HG02588 (cell line): ENCODE data around the gene EARS2.
"Not testable (repeated sequence)": the region's sequence is repeated elsewhere in the genome, so short reads cannot be mapped to it uniquely, and the experiment has no call there.

Experiments
- ATAC-seq: cut with Tn5 transposase; IDR thresholded peaks from one replicate; pipeline ENCODE4 v1.9.1; 2021; ENCODE audit warnings: mild to moderate bottlenecking, moderate library complexity; ENCODE audit not compliant: unreplicated experiment

EARS2 gene

DNA sequence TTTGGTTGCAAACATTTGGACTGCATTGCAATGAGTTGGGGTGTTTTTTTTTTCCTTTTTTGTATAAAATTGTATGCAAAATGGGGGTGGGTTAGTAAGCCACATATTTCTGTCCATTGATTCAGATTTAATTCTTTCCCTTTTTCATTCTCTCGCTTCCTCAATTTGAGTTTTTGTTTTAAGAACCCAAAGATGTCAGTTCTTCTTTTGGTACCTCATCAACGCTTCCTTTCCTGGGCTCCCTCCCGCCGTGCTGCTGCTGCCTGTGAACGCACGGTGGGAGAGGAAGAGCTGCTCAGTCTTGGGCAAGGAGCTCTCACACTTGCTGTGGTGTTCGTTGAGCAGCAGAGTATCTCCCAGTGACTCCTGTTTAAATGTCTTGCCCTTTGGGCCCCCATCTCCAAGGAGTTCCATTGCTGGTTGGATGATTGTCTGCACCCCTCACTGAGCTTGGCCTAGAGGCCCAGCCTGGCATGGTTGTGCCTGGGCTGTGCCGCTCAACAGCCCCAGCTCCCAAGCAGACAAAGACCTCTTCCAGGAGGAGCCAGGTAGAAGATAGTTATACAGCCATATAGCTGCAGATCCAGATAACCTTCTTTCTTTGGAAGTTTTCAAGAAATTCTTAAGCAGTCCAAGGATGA is 14.0 kb upstream of the EARS2 start:
- no peak for ATAC-seq

DNA sequence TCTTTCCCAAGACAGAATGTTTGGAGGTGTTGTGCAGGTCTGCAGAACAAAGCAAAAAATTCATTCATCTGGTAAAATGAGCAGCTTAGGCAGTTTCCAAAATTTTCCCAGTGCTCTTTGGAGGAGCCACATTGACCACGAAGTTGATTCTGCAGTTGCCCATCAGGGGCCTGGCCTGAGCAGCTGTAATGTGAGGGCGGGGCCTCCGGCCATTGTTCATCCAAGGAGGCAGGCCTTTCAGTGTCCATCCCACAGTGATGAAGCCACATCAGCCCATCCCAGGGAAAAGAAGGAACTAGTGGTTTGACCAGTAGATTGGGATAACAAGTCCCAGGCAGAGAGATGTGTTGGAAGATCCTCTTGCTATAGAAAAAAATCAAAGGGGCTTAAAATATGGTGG is 10.5 kb upstream of the EARS2 start:
- no peak for ATAC-seq

DNA sequence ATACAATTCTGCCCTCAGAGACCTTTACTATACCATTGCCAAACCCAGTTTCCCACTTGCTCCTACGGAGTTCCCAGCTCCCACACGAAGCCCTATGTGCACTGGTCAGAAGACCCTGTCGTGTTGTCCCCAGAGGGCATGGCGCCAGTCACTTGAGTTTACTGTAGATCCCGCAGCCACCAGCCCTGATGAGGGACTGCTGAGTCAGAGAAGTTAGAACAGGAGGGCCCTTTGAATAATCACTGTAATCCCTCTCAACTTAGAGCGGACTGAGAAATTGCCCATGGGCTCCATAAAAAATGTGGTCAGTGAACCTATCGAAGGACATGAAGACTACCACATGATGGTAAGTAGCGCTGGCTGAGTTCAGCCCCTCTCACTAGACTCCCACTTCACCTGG is 9.6 kb upstream of the EARS2 start:
- no peak for ATAC-seq

DNA sequence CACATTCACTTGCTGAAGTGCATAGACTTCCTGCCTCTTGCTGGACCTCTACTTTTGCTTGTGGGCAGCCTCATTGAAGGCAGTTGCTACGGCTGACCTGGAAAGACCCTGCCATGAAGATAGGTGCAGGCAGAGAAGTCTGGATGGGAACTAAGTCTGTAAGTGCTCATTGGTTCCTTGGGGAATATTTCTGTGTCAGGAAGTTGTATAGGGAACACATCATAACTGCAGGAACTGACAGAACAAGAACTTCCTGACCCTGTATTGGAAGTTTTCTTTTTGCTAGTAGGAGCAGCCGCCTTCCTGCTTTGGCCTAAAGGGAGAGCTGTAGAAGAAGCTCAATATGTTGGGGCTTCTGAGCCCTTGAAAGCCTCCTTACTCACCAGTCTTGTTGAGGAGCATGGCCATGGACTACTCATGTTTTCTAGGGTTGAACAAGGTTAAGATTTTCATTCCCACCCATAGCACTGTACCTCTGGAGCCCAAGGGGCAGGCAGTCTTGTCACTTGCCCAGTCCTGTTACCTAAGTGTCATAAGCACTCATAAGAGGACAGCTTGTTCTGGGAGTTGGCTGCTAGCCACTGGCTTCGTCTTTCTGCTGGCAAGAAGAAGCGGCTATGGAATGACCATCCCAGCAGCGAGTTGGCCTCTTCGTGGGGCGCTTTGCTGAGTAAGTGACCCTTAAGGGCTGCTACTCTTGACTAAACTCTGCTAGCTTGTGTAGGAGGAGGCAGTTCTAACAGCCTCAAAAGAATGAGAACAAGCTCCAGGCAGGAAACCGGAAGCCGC is 7.6 kb upstream of the EARS2 start:
- no peak for ATAC-seq

DNA sequence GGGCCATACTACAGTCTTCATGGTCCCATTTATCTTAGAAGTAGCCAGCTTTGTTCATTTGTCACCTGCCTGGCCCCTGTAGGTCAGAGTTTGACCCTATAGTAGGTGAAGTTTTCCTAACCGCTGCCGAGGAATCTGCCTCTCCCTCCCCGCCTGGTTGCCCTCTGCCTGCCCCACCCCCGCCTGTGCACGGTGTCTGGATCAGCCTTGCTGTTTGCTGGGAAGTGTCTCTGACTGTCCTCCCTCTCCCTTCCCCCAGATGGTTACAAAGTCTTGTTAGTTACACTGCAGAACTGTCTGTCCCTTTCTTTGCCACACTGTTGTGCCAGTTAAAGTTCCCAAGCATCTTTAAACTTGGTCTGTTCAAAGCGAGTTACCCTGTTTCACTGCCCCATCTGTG is 6.0 kb upstream of the EARS2 start:
- no peak for ATAC-seq

DNA sequence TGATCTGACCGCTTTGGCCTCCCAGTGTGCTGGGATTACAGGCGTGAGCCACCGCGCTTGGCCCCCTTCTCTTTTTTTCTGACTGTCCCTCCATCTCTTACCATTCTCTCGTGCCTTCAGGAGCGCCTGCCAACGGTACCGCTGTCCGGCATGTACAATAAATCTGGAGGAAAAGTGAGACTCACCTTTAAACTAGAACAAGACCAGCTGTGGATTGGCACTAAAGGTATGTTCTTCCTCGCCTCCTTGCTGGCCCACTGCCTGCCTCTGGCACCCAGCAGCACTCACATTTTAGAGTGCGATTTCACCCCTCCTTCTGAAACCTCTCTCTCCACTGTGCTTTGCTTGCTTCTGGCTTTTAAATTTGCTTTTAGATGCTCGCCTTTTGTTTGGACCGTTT is 5.4 kb upstream of the EARS2 start:
- no peak for ATAC-seq

DNA sequence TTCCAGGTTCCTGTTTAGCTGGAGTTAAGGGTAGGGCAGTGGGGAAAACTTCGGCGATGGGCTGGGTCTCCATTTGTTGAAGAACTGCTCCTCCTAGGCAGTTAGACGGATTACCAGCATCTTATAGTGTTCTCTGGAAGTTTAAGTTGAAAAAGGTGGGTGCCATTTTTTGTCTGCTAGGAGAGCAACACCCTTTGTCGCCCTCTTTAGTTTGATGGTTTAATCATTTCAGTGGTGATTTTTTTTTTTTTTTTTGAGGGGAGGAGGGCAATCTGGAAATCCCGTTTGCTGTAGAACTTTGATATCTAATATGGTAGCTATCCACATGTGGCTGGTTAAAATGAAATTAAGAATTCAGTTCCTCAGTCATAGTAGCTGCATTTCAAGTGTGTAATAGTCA is 4.4 kb upstream of the EARS2 start:
- no peak for ATAC-seq

DNA sequence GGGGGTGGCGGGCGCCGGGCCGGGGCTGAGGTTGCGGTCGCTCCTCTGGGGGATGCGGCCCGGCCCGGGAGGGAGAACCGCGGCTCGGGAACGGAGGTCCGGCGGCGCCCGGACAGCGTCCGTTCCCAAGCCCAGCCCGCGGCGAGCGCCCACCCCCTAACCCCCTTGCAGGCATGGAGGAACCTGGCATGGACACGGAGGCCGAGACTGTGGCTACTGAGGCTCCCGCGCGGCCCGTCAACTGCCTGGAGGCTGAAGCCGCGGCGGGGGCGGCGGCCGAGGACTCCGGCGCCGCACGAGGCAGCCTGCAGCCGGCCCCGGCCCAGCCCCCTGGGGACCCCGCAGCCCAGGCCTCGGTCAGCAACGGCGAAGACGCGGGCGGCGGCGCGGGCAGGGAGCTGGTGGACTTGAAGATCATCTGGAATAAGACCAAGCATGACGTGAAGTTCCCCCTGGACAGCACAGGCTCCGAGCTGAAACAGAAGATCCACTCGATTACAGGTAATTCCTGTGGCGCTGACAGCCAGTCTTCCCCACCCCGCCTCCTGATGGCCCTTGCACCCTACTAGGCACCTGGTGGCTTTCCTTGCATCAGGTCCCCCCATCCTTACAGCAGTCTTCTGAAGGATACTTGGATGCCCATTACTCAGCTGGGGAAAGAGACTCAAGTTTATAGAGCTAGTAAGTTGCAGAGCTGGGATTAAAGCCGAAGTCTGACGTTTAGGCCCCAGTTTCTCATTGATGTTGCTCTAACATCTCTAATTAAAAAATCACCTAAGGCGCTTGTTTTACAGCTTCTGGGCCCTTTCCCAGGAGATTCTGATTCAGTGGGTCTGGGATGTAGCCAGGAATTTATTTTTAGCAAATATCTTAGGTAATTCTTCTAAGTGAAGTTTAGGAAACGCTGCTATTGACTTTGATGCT is 891 bp upstream of the EARS2 start:
- no peak for ATAC-seq

DNA sequence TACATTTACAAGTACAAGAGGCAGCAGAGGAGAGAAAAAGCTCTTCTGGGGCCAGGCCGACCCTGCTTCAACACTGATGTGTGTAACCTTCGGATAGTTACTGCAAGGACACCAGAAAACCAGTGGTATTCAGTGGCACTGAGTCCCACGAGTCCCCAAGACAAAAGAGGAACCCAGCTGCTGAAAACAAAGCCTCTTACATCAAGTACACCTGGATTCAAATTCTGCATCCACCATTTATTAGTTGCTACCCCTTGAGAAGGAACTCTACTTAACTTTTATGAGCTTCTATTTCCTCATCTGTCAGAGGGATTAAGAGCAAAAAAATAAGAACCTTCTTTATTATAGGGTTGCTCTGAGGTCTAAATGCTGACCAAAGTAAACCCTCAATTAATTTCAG is 2.6 kb downstream of the EARS2 start:
- no peak for ATAC-seq

DNA sequence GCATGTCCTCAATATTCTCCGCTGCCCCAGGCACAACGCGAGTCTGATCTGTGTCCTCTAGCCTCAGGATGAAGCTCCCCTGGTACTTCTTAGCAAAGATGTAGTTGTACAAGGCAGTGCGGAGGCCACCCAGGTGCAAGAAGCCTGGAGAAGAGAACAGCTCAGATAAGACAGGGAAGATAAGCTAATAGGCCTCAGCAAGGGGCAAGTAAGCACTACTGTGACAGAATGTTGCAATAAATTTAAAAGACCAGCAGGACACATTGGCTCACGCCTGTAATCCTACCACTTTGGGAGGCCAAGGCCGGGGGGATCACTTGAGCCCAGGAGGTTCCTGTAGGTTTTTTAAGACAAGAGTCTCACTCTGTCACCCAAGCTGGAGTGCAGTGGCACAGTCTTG is 5.0 kb downstream of the EARS2 start:
- ATAC-seq = no peak

DNA sequence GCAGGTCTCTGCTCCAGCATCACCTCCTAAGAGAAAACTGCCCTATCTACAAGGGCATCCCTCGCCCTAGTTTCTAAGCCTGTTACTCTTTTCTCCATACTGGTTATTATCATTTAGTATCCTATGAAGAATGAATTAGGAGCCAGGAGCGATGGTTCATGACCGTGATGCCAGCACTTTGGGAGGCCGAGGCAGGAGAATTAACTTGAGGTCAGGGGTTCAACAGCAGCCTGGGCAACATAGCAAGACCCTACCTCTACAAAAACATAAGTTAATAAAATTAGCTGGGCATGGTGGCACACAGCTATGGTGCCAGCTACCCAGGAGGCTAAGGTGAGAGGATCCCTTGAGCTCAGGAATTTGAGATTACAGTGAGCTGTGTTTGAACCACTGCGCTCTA is 7.2 kb downstream of the EARS2 start:
- ATAC-seq = no peak

DNA sequence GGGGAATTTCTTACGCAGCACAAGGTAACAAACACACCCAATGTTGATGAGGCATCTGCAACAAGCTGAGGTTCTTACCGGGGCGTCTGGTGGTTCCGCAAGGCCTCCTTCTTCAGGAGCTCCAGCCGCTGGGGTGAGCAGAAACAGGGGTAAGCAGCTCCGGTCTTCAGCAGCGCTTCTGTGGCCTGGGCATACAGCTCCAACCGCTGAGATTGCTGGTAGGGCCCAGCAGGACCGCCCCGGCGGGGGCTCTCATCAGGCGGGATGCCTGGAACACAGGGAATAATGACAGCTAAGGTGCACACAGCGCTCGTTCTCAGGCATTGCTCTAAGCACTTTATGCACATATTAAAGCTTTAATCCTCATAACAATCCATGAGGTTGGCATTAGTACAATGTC is 12.7 kb downstream of the EARS2 start:
- ATAC-seq = no peak

DNA sequence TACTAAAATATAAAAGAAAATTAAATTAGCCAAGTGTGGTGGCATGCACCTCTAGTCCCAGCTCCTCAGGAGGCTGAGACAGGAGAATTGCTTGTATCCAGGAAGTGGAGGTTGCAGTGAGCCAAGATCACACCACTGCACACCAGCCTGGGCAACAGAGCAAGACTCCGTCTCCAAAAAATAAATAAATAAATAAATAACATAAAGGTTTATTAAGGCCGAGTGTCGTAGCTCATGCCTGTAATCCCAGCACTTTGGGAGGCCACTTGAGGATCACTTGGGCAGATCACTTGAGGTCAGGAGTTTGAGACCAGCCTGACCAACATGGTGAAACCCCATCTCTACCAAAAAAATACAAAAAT is 16.4 kb downstream of the EARS2 start:
- ATAC-seq = not testable (repeated sequence)

DNA sequence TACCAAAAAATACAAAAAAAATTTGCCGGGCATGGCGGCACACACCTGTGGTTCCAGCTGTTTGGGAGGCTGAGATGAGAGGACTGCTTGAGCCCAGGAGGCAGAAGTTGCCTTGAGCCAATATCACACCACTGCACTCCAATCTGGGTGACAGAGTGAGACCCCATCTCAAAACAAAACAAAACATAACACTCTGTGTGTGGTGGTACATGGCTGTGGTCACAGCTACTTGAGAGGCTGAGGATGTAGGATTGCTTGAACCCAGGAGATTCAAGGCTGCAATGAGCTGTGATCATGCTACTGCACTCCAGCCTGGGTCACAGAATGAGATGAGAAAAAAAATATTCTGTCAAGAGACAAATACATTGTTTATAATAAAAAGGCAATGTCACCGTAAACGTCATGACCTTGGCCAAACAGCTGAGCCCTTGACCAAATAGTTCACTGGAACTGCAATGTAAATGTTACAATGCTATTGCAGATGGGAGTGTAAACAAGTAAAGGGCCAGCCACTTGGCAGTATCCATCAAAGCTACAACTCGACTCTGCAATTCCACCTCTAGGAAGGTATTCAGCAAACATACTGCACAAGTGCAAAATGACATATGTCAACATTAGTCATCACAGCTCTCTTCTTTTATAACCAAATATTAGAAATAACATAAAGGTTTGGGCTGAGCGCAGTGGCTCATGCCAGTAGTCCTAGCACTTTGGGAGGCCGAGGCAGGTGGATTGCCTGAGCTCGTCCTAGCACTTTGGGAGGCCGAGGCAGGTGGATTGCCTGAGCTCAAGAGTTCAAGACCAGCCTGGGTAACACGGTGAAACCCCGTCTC is 16.9 kb downstream of the EARS2 start:
- ATAC-seq = no peak

DNA sequence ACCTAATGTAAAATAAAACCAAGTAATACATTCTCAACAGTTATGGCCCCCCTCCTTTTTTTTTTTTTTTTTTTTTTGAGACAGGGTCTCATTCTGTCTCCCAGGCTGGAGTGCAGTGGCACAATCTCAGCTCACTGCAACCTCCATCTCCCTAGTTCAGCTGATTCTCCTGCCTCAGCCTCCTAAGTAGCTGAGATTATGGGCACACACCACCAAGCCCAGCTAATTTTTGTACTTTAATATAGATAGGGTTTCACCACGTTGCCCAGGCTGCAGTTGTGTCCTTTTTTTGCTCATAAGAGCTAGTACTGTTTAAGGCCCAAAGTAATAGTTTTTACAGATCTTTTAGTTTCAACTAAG is 18.3 kb downstream of the EARS2 start:
- ATAC-seq = no peak

DNA sequence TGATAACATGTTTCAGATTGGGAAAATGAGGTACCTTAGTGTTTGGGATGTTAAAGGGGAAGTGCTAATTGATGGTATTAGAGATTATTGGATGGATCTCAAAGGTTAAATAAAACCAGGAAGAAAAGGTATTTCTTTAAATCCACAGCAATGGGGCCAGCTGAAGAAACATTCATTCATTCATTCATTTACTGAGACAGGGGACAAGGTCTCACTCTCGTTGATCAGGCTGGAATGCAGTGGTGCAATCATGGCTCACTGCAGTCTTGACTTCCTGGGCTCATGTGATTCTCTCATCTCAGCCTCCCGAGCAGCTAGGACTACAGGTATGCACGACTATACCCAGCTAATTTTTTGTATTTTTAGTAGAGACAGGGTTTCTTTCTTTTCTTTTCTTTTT is 19.8 kb downstream of the EARS2 start:
- ATAC-seq = no peak

DNA sequence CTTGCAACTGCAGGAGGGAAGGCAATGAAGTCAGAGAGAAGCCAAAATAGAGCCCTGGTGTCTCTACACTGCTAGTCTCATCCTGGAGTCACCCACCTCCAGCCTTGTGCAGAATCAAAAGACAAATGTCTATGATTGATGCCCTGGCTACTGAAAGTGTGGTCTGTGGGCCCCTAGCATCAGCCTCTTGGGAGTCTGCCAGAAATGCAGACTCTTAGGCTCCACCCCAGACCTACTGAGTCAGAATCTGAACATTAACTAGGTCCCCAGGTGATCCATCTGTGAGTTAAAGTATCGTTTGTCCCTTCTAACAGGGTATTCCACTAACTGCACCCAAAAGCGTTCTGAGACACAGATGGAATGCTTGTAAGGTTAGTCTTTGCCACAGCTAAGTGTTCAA is 21.2 kb downstream of the EARS2 start:
- no peak for ATAC-seq

DNA sequence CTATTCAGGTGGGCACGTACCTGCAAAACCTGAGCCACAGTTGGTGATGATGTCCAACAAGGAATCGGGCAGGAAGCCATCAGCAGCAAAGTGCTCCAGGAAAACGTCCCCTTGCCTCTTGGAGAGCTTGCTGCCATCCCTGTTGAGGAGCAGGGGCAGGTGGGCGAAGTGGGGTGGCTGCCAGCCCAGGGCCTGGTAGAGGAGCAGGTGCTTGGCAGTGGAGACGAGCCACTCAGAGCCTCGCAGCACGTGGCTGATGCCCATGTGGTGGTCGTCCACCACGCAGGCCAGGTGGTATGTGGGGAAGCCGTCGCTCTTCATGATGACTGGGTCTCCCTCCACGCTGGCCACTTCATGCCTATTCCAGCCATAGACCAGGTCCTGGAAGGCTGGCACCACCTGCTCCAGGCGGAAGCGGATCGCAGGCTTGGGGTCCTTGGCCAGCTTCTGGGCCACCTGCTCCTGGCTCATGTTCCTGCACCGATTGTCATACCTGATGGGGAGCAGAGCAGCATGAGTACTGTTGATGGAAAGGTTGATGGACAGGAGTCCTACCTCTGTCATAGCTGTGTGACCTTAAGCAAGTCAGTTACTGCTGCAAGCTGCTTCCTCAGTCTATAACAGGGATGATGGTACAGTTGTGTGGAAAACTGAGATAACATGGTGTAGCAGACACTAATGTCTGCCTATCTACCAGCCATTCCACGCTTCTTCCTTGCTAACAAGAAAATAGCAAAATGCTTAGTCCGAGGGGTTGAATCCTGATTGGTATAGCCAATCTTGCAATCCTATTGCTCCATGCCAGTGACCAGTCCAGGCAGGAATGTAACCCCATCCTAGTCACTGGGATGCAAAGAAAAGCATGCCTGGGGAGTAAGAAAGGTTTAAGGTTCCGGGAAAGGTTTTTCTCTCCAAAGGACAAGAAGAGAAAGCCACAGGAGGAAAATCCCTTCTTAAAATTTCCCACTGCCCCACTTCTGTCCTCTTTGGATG is 22.0 kb downstream of the EARS2 start:
- no peak for ATAC-seq

DNA sequence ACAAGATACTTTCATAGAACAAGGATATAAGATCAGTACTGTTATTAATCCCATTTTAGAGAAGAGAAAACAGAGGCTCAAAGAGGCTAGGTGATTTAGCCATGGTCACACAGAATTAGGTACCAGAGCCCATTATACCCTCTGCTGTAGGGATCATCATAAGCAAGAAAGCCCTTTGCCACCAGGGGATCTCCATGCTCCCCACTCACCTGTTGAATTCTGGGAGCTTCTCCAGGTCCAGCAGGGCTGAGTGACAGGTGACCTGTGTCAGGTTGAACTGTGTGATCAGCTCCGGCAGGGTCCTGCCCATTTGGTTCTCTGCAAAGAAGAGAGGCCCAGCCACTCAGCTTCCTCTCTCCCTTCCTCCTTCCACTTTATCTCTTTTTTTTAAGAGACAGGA is 24.7 kb downstream of the EARS2 start:
- ATAC-seq = no peak

DNA sequence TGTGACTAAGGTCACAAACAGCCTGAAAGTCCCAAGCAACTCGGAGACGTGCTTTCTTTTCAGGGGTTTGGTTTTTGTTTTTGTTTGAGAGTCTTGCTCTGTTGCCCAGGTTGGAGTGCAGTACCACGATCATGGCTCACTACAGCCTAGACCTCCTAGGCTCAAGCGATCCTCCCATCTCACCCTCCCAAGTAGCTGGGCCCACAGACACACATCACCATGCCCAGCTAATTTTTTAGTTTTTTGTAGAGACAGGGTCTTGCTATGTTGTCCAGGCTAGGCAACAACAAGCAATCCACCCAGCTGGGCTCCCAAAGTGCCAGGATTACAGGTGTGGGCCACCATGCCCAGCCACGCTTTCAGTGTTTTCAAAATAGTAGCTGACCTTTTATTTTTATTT is 27.1 kb downstream of the EARS2 start:
- ATAC-seq = no peak
